ENCODE data around the gene AQP6. TPM values are rescaled to one million over a fixed set of nuclear protein-coding genes. Genes with fewer than 3 reads are reported as not detected.

AQP6 gene
- total RNA-seq, 1 donor from 2014 or later = 0.29 TPM

- TF ChIP-seq CTCF (IDR thresholded peaks at IDR 0.05; ENCODE audit: unreplicated experiment) = no peak
- Mint-ChIP-seq H3K27me3 (peaks cover 24% of the 10 kb centered on the region), H3K36me3 (ENCODE audit: insufficient read depth) (no peaks in the 10 kb centered on the region), H3K4me1 (ENCODE audit: low read depth) (peaks cover 19% of the 10 kb centered on the region), H3K27ac (no peak within 1 kb of the TSS), H3K9me3 (ENCODE audit: low read depth) (no peaks in the 10 kb centered on the region), H3K4me3 (ENCODE audit: low read depth) (no peak within 1 kb of the TSS)
- DNase-seq (ENCODE audit: low spot score, unreplicated experiment) = no peak
Observed at GRCh38 chr12:49950273-49951251, 22.2 kb upstream of the AQP6 start, which contains the start of gene AQP2. TSS of gene AQP2 (plus strand) at chr12:49950737. CDS start at chr12:49950831, 94 bp downstream.

- Mint-ChIP-seq H3K36me3 (ENCODE audit: insufficient read depth) (no peaks in the 10 kb centered on the region), H3K4me3 (ENCODE audit: low read depth) (no peak overlapping the region), H3K27me3 (peaks cover 23% of the 10 kb centered on the region), H3K9me3 (ENCODE audit: low read depth) (no peaks in the 10 kb centered on the region), H3K4me1 (ENCODE audit: low read depth) (peaks cover 14% of the 10 kb centered on the region), H3K27ac (no peak overlapping the region)
- DNase-seq (ENCODE audit: low spot score, unreplicated experiment) = no peak
- TF ChIP-seq CTCF (IDR thresholded peaks at IDR 0.05; ENCODE audit: unreplicated experiment) = no peak
Observed at GRCh38 chr12:49951411-49952240, 21.1 kb upstream of the AQP6 start.

GRCh38 chr12:49952391-49953055 lies 20.2 kb upstream of the AQP6 start:
- no peak for DNase-seq (ENCODE audit: low spot score, unreplicated experiment)
- no peak overlapping the region for H3K4me3 Mint-ChIP-seq (ENCODE audit: low read depth)
- H3K4me1 Mint-ChIP-seq (ENCODE audit: low read depth) = peaks cover 14% of the 10 kb centered on the region
- H3K36me3 Mint-ChIP-seq (ENCODE audit: insufficient read depth) = no peaks in the 10 kb centered on the region
- H3K27me3 Mint-ChIP-seq = peaks cover 30% of the 10 kb centered on the region
- no peak for TF ChIP-seq CTCF (IDR thresholded peaks at IDR 0.05; ENCODE audit: unreplicated experiment)
- H3K9me3 Mint-ChIP-seq (ENCODE audit: low read depth) = no peaks in the 10 kb centered on the region
- no peak overlapping the region for H3K27ac Mint-ChIP-seq

- Mint-ChIP-seq H3K27me3 (peaks cover 33% of the 10 kb centered on the region), H3K27ac (no peak overlapping the region), H3K36me3 (ENCODE audit: insufficient read depth) (no peaks in the 10 kb centered on the region), H3K4me3 (ENCODE audit: low read depth) (no peak overlapping the region), H3K4me1 (ENCODE audit: low read depth) (peaks cover 11% of the 10 kb centered on the region), H3K9me3 (ENCODE audit: low read depth) (no peaks in the 10 kb centered on the region)
- DNase-seq (ENCODE audit: low spot score, unreplicated experiment) = no peak
- TF ChIP-seq CTCF (IDR thresholded peaks at IDR 0.05; ENCODE audit: unreplicated experiment) = no peak
Observed at GRCh38 chr12:49953151-49953550, 19.6 kb upstream of the AQP6 start.
